PC-9 (cell line): ENCODE results near the gene TMEM50A. TPM values are rescaled to one million over a fixed set of nuclear protein-coding genes. Genes with fewer than 3 reads are reported as not detected.

Experiments used
- BruUV-seq: library from RNA; stranded (reverse); fragments of 400-500 nt; replicated peaks from 2 replicates; lab custom pipeline; 2021; lab: Mats Ljungman, UMichigan
- CTCF ChIA-PET: fragments of 300-600 bp; sonication (Branson Sonifier 250); formaldehyde crosslinking; loops from one replicate; lab custom pipeline; 2022; ENCODE audit warnings: antibody characterized with exemption; lab: Charles Lee
- POLR2A ChIA-PET: fragments of 300-600 bp; sonication (Branson Sonifier 250); formaldehyde crosslinking; loops from one replicate; lab custom pipeline; 2022; ENCODE audit warnings: antibody characterized with exemption; ENCODE audit not compliant: unreplicated experiment; lab: Charles Lee
- DNase-seq, 2 experiments: peaks; one replicate each; pipeline versions ENCODE4 v3.0.0 to v3.0.0-alpha.2; 2015 to 2022; ENCODE audit warnings: mixed read lengths in 1 of 2
- H2AFZ ChIP-seq: fragments of 200-600 bp; sonication (generic); 2 replicates; pipeline ENCODE4 v1.8.1; 2017; ENCODE audit warnings: antibody characterized with exemption
- H3F3A ChIP-seq: fragments of 200-600 bp; sonication (generic); 2 replicates; pipeline ENCODE4 v1.8.1; 2017; ENCODE audit warnings: antibody characterized with exemption, mild to moderate bottlenecking, low read depth; ENCODE audit not compliant: insufficient read depth
- H3K27ac ChIP-seq: fragments of 200-600 bp; sonication (generic); 2 replicates; pipeline ENCODE4 v1.6.1; 2016; ENCODE audit warnings: mixed run types
- H3K27me3 ChIP-seq: fragments of 200-600 bp; sonication (generic); 2 replicates; pipeline ENCODE4 v1.6.1; 2016; ENCODE audit warnings: low read depth, mixed run types; ENCODE audit not compliant: insufficient read depth
- H3K36me3 ChIP-seq: fragments of 200-600 bp; sonication (generic); 2 replicates; pipeline ENCODE4 v1.6.1; 2016; ENCODE audit warnings: low read depth, mixed run types
- H3K4me1 ChIP-seq: fragments of 200-600 bp; sonication (generic); replicated peaks from 2 replicates; pipeline ENCODE4 v1.6.1; 2016; ENCODE audit warnings: mixed run types; ENCODE audit not compliant: insufficient read depth
- H3K4me2 ChIP-seq: fragments of 200-600 bp; sonication (generic); 2 replicates; pipeline ENCODE4 v1.6.1; 2017; ENCODE audit warnings: mixed run types
- H3K4me3 ChIP-seq: fragments of 200-600 bp; sonication (generic); 2 replicates; pipeline ENCODE4 v1.6.1; 2016; ENCODE audit warnings: mixed run types
- H3K79me2 ChIP-seq: fragments of 200-600 bp; sonication (generic); 2 replicates; pipeline ENCODE4 v1.6.1; 2017; ENCODE audit warnings: low read depth, mixed run types
- H3K9me2 ChIP-seq: fragments of 200-600 bp; sonication (generic); 2 replicates; pipeline ENCODE4 v1.8.1; 2017; ENCODE audit warnings: mild to moderate bottlenecking; ENCODE audit not compliant: insufficient read depth
- H3K9me3 ChIP-seq: fragments of 200-600 bp; sonication (generic); 2 replicates; pipeline ENCODE4 v1.8.1; 2016; ENCODE audit warnings: low read depth; ENCODE audit not compliant: insufficient read depth
- H4K20me1 ChIP-seq: fragments of 200-600 bp; sonication (generic); 2 replicates; pipeline ENCODE4 v1.8.1; 2017; ENCODE audit not compliant: insufficient read depth
- EZH2 ChIP-seq: fragments of 200-600 bp; sonication (generic); IDR thresholded peaks from 2 replicates; pipeline ENCODE4 v1.8.0; 2017; ENCODE audit warnings: antibody characterized with exemption, low read depth
- intact Hi-C: fragments of 100-400 bp; cut with micrococcal nuclease; formaldehyde crosslinking; loops from one replicate; pipeline ENCODE4 v1.10.0; 2022; ENCODE audit not compliant: unreplicated experiment
- total RNA-seq: library from RNA; stranded (reverse); gene quantifications from 2 replicates; pipeline ENCODE4 v1.2.3, GENCODE V29; 2021
- TF ChIP-seq, protein P1 (sequence below): fragments of 200-600 bp; sonication (generic); conservative IDR thresholded peaks from 2 replicates; pipeline ENCODE4 v1.6.1; 2017; ENCODE audit warnings: mixed run types, antibody characterized with exemption, mild to moderate bottlenecking, moderate library complexity

The TMEM50A gene
- total RNA-seq, 1 experiment from 2014 or later = 81.9 TPM

GRCh38 chr1:25341746-25342145 lies 3.6 kb downstream of the TMEM50A start:
- ChIA-PET POLR2A (no interaction called here), CTCF (interaction anchor here (0.7 kb wide), 1 partner anchor 513 kb away, joined by 4 read pairs; no protein-coding TSS in a partner anchor)
- Histone ChIP-seq H3K9me3 (no peaks in the 10 kb centered on the region), H3K27ac (no peak overlapping the region), H3K4me2 (no peak overlapping the region), H4K20me1 (peaks cover 6% of the 10 kb centered on the region; the same call in 1 of the 2 replicates), H3K4me1 (peaks cover 17% of the 10 kb centered on the region), H3K79me2 (peaks cover 41% of the 10 kb centered on the region), H3K27me3 (no peaks in the 10 kb centered on the region), H3K4me3 (no peak overlapping the region), H3K36me3 (no peaks in the 10 kb centered on the region), H2AFZ (no peak overlapping the region), H3F3A (no peaks in the 10 kb centered on the region; the same call in 1 of the 2 replicates), H3K9me2 (no peaks in the 10 kb centered on the region)
- no peak for DNase-seq
- no TSS peak for BruUV-seq
- intact Hi-C loops = no loop called here
- TF ChIP-seq, protein P1, sequence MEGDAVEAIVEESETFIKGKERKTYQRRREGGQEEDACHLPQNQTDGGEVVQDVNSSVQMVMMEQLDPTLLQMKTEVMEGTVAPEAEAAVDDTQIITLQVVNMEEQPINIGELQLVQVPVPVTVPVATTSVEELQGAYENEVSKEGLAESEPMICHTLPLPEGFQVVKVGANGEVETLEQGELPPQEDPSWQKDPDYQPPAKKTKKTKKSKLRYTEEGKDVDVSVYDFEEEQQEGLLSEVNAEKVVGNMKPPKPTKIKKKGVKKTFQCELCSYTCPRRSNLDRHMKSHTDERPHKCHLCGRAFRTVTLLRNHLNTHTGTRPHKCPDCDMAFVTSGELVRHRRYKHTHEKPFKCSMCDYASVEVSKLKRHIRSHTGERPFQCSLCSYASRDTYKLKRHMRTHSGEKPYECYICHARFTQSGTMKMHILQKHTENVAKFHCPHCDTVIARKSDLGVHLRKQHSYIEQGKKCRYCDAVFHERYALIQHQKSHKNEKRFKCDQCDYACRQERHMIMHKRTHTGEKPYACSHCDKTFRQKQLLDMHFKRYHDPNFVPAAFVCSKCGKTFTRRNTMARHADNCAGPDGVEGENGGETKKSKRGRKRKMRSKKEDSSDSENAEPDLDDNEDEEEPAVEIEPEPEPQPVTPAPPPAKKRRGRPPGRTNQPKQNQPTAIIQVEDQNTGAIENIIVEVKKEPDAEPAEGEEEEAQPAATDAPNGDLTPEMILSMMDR = no peak
- no peak for TF ChIP-seq EZH2

DNA sequence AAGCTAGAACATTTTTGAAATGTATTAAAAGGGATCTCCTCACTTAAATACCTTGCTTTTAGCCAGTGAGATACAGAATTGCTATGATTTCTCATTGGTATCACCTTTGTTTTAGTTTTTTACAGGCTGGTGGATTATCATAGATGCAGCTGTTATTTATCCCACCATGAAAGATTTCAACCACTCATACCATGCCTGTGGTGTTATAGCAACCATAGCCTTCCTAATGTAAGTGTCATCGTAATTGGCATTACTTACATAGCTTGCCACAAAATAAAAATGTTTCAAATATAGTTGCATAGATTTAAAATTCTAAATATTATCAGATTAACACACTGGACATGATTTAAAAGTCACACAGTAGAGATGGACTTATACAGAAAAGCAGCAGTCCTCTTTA lies 4.7 kb downstream of the TMEM50A start:
- H4K20me1 ChIP-seq = peaks cover 6% of the 10 kb centered on the region; the same call in 1 of the 2 replicates

GRCh38 chr1:25343872-25344271 lies 5.7 kb downstream of the TMEM50A start:
- no peak overlapping the region for H3K4me2 ChIP-seq
- DNase-seq = no peak
- no peaks in the 10 kb centered on the region for H3K9me2 ChIP-seq
- H4K20me1 ChIP-seq = peaks cover 6% of the 10 kb centered on the region; the same call in 1 of the 2 replicates
- H3K4me3 ChIP-seq = no peak overlapping the region
- no peaks in the 10 kb centered on the region for H3K27me3 ChIP-seq
- CTCF ChIA-PET = no interaction called here
- H3K36me3 ChIP-seq = no peaks in the 10 kb centered on the region
- POLR2A ChIA-PET = interaction anchor here (0.7 kb wide), 1 partner anchor 99 kb away, joined by 6 read pairs; no protein-coding TSS in a partner anchor
- no peaks in the 10 kb centered on the region; the same call in 1 of the 2 replicates for H3F3A ChIP-seq
- H2AFZ ChIP-seq = no peak overlapping the region
- intact Hi-C loops = no loop called here
- TF ChIP-seq, protein P1 = no peak
- no peak for TF ChIP-seq EZH2
- peaks cover 41% of the 10 kb centered on the region for H3K79me2 ChIP-seq
- H3K27ac ChIP-seq = no peak overlapping the region
- H3K4me1 ChIP-seq = peaks cover 17% of the 10 kb centered on the region
- no TSS peak for BruUV-seq
- no peaks in the 10 kb centered on the region for H3K9me3 ChIP-seq

More for the DNA sequence above, 4.7 kb downstream of the TMEM50A start:
- intact Hi-C loops = no loop called here
- TF ChIP-seq, protein P1 = no peak
- no peak for TF ChIP-seq EZH2
- no peaks in the 10 kb centered on the region for H3K27me3 ChIP-seq
- no peaks in the 10 kb centered on the region for H3K36me3 ChIP-seq
- no peaks in the 10 kb centered on the region for H3K9me2 ChIP-seq
- H3F3A ChIP-seq = no peaks in the 10 kb centered on the region; the same call in 1 of the 2 replicates
- H3K79me2 ChIP-seq = peaks cover 41% of the 10 kb centered on the region
- H3K27ac ChIP-seq = no peak overlapping the region
- CTCF ChIA-PET = no interaction called here
- POLR2A ChIA-PET = no interaction called here
- no peaks in the 10 kb centered on the region for H3K9me3 ChIP-seq
- no peak for DNase-seq
- H2AFZ ChIP-seq = no peak overlapping the region
- H3K4me1 ChIP-seq = peaks cover 17% of the 10 kb centered on the region
- no TSS peak for BruUV-seq
- no peak overlapping the region for H3K4me3 ChIP-seq
- H3K4me2 ChIP-seq = no peak overlapping the region
